AG09319 (cell line): ENCODE results near the gene SIN3B.

Experiments used
- DNase-seq: peaks from one replicate; pipeline ENCODE4 v3.0.0-alpha.2; 2010; ENCODE audit warnings: low read depth; ENCODE audit errors: extremely low read depth
- TF ChIP-seq, protein P1 (sequence below): IDR thresholded peaks from 2 replicates; pipeline ENCODE4 v1.5.1; 2011; ENCODE audit warnings: low read depth, mild to moderate bottlenecking, inconsistent platforms, low read length, moderate library complexity

Gene SIN3B

DNA sequence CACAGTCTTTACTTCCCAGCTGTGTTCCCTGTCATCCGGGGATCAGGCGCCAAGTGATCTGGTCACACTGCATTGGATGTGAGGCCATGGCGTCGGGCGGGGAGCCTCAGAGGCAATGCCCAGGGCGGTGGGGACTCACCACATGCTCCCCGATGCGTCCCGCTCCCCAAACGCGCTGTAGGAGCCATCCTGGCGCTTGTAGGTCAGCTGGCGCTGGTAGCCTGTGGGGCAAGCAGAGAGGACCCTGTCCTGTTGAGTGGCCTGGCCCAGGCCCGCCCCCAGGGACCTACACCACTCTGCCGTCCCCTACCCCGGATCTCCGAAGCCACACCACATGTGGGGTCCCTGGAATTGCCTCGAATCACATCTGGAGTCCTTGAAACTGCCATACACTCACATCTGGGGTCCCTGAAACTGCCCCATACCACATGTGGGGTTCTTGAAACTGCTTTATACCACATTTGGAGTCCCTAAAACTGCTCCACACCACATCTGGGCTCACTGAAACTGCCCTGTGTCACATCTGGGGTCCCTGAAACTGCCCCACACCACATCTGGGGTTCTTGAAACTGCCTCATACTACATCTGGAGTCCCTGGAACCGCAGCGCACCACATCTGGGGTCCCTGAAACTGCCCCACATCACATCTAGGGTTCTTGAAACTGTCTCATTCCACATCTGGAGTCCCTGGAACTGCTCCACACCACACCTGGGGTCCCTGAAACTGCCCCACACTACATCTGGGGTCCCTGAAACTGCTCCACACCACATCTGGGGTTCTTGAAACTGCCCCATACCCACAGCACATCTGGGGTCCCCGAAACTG, 92.8 kb downstream of the SIN3B start:
- TF ChIP-seq, protein P1, sequence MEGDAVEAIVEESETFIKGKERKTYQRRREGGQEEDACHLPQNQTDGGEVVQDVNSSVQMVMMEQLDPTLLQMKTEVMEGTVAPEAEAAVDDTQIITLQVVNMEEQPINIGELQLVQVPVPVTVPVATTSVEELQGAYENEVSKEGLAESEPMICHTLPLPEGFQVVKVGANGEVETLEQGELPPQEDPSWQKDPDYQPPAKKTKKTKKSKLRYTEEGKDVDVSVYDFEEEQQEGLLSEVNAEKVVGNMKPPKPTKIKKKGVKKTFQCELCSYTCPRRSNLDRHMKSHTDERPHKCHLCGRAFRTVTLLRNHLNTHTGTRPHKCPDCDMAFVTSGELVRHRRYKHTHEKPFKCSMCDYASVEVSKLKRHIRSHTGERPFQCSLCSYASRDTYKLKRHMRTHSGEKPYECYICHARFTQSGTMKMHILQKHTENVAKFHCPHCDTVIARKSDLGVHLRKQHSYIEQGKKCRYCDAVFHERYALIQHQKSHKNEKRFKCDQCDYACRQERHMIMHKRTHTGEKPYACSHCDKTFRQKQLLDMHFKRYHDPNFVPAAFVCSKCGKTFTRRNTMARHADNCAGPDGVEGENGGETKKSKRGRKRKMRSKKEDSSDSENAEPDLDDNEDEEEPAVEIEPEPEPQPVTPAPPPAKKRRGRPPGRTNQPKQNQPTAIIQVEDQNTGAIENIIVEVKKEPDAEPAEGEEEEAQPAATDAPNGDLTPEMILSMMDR = no peak

DNA sequence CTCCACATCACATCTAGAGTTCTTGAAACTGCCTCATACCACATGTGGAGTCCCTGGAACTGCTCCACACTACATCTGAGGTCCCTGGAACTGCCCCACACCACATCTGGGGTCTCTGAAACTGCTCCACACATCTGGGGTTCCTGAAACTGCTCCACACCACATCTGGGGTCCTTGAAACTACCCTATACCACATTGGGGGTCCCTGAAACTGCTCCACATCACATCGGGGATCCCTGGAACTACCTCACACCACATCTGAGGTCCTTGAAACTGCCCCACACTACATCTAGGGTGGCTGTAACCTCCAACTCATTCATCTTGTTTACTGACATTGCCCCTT, 93.4 kb downstream of the SIN3B start:
- DNase-seq = no peak
- TF ChIP-seq, protein P1 = no peak

More for the DNA sequence above, 92.8 kb downstream of the SIN3B start:
- no peak for DNase-seq

DNA sequence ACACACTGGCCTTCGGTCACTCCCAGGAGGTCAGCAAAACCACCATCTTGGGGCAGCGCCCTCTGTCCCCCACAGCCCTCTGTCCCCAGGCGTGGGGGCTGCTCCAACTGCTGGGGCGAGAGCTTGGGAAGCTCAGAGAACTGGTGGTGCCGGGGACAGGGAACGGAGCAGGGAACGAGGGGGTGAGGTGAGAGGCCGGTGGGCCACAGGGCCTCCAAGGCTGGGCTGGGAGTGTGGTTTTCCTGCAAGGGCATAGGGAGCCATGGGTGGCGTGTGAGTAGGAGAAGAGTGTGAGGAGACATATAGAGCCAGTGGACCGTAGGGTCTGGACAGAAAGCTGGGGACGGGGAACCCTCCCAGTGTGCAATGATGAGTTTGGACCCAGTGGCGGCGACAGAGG, 93.8 kb downstream of the SIN3B start:
- TF ChIP-seq, protein P1 = no peak

DNA sequence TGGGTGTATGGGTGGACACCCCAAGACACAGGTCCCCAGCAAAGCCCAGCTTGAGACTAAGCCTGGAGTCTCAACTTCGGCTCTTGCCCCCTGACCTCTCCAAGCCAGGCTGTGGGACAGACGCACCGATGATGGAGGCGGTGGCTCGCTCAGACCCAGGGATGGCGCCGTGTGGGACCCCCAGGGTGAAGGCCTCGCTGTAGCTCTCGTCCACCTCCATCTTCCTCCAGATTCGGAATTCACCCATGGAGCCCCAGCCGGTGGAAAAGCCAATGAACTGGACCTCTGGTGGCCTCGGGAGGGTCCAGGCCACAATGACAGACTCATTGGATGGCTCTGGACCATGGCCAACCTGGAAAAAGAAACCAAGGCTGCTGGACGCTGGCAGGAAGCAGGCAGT, 98.7 kb downstream of the SIN3B start:
- DNase-seq = no peak
- TF ChIP-seq, protein P1 = no peak

More for the DNA sequence above, 93.8 kb downstream of the SIN3B start:
- DNase-seq = no peak

DNA sequence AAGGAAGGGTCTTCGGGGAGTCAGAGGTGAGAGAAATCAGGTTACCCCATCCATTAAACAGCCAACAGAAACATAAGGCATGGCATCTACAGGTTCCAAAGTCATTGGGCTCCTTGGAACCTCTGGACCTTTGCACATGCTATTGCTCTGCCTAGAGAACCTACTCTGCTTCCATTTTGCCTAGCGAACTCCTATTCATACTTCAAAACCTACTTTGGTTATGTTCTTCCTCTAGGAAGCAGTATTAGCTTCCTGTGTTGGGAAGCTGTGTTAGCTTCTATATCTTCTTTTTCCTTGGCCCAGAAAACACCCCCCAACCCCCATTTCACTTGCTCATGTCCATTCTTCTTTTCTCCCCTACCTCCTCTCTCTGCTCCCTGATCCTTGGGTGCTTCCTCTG, 99.2 kb downstream of the SIN3B start:
- DNase-seq = no peak
- TF ChIP-seq, protein P1 = no peak

DNA sequence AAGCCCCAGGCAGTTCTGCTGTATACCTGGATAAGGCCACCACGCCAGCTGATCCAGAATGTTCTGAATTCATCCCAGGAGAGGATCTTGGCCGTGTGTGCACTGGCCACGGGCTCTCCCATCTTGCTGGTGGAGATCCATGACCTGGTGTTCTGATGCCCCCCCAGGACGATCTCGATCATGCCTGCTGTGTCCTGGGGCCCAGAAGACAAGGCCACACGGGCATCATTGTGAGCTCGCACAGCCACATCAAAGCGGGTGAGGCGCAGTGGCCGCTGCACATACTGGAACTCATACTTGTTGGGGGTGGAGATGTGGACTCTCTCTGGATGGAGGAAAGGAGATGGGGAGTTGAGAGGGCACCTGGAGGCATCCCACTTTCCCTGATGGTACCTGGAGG, 99.7 kb downstream of the SIN3B start:
- TF ChIP-seq, protein P1 = no peak
- no peak for DNase-seq
